CD14-positive monocyte (primary cell): ENCODE results near the gene TMEM234. TPM values are rescaled to one million over a fixed set of nuclear protein-coding genes. Genes with fewer than 3 reads are reported as not detected.

ENCODE experiments used
- DNase-seq, 3 donors: peaks; one replicate each; pipeline ENCODE4 v3.0.0-alpha.2; 2011 to 2022
- H2AFZ ChIP-seq: 2 replicates; pipeline ENCODE4 v1.6.0; 2012; ENCODE audit warnings: mild to moderate bottlenecking, low read depth, low read length, inconsistent platforms; ENCODE audit not compliant: insufficient read depth, poor library complexity, severe bottlenecking
- H3K27ac ChIP-seq, 2 donors: 1 replicate in 1 of 2; 2 replicates in 1 of 2; pipeline ENCODE4 v1.5.1; 2012 to 2013; ENCODE audit warnings: low read length in 2 of 2, control low read depth in 1 of 2, inconsistent platforms in 1 of 2, low read depth in 1 of 2, mild to moderate bottlenecking in 1 of 2
- H3K27me3 ChIP-seq, 2 donors: one replicate each; pipeline versions ENCODE4 v1.6.0 to v1.6.1; 2011 to 2013; ENCODE audit warnings: low read length in 2 of 2; ENCODE audit not compliant: control insufficient read depth in 2 of 2, insufficient read depth in 2 of 2
- H3K36me3 ChIP-seq, 2 donors: replicated peaks in 1 of 2; 1 replicate in 1 of 2; 2 replicates in 1 of 2; pipeline versions ENCODE4 v1.5.1 to v1.6.1; 2012 to 2013; ENCODE audit warnings: low read length in 2 of 2, control low read depth in 1 of 2, inconsistent platforms in 1 of 2, mild to moderate bottlenecking in 1 of 2; ENCODE audit not compliant: insufficient read depth in 2 of 2, control insufficient read depth in 1 of 2
- H3K4me1 ChIP-seq, 2 donors: 1 replicate in 1 of 2; 2 replicates in 1 of 2; pipeline versions ENCODE4 v1.5.1 to v1.6.1; 2012 to 2013; ENCODE audit warnings: low read length in 2 of 2, control low read depth in 1 of 2, inconsistent platforms in 1 of 2, mild to moderate bottlenecking in 1 of 2, moderate library complexity in 1 of 2; ENCODE audit not compliant: insufficient read depth in 2 of 2, control insufficient read depth in 1 of 2
- H3K4me2 ChIP-seq: replicated peaks from 2 replicates; pipeline ENCODE3; 2012; ENCODE audit warnings: low read length, moderate library complexity, mild to moderate bottlenecking; ENCODE audit not compliant: poor library complexity, severe bottlenecking; ENCODE audit errors: extremely low read depth
- H3K4me3 ChIP-seq, 3 experiments: fragments of 200-600 bp in 1 of 3; sonication (generic) in 1 of 3; replicated peaks in 1 of 3; 1 replicate in 2 of 3; 2 replicates in 1 of 3; pipeline ENCODE4 v1.5.1; 2011 to 2013; ENCODE audit warnings: low read length in 3 of 3, mild to moderate bottlenecking in 3 of 3, control low read depth in 2 of 3, low read depth in 2 of 3, inconsistent platforms in 1 of 3, moderate library complexity in 1 of 3
- H3K79me2 ChIP-seq: 2 replicates; pipeline ENCODE4 v1.6.0; 2012; ENCODE audit warnings: mild to moderate bottlenecking, control low read depth, inconsistent platforms, low read length, moderate library complexity; ENCODE audit not compliant: insufficient read depth
- H3K9ac ChIP-seq: 2 replicates; pipeline ENCODE4 v1.6.0; 2017; ENCODE audit warnings: low read length, mild to moderate bottlenecking; ENCODE audit not compliant: insufficient read depth, poor library complexity, severe bottlenecking
- H3K9me3 ChIP-seq, 2 donors: replicated peaks in 1 of 2; 1 replicate in 1 of 2; 2 replicates in 1 of 2; pipeline versions ENCODE4 v1.5.1 to v1.6.1; 2012 to 2013; ENCODE audit warnings: low read length in 2 of 2, control low read depth in 1 of 2; ENCODE audit not compliant: control insufficient read depth in 1 of 2, insufficient read depth in 1 of 2
- H4K20me1 ChIP-seq: 2 replicates; pipeline ENCODE4 v1.6.0; 2012; ENCODE audit warnings: mild to moderate bottlenecking, low read length, control low read depth, moderate library complexity; ENCODE audit not compliant: insufficient read depth
- H3K27ac Mint-ChIP-seq, 7 donors: one replicate each; pipeline ENCODE4 v1.8.0; 2020; ENCODE audit warnings: mild to moderate bottlenecking in 7 of 7, mixed read lengths in 7 of 7, moderate library complexity in 6 of 7, inconsistent platforms in 2 of 7
- H3K27me3 Mint-ChIP-seq, 3 donors: one replicate each; pipeline ENCODE4 v1.8.0; 2021 to 2022; ENCODE audit warnings: low read depth in 3 of 3, mild to moderate bottlenecking in 3 of 3, mixed read lengths in 3 of 3, moderate library complexity in 3 of 3, inconsistent platforms in 1 of 3
- H3K36me3 Mint-ChIP-seq, 2 donors: one replicate each; pipeline ENCODE4 v1.8.0; 2020; ENCODE audit warnings: mixed read lengths in 2 of 2, inconsistent platforms in 1 of 2, mild to moderate bottlenecking in 1 of 2
- H3K4me1 Mint-ChIP-seq: one replicate; pipeline ENCODE4 v1.8.0; 2020; ENCODE audit warnings: mild to moderate bottlenecking, mixed read lengths
- H3K4me3 Mint-ChIP-seq, 2 donors: one replicate each; pipeline ENCODE4 v1.8.0; 2020; ENCODE audit warnings: mild to moderate bottlenecking in 2 of 2, mixed read lengths in 2 of 2, moderate library complexity in 1 of 2
- H3K9me3 Mint-ChIP-seq, 7 donors: one replicate each; pipeline ENCODE4 v1.8.0; 2020 to 2022; ENCODE audit warnings: mixed read lengths in 7 of 7, mild to moderate bottlenecking in 6 of 7, moderate library complexity in 6 of 7, inconsistent platforms in 2 of 7
- WGBS: methylation state at CpG from one replicate; pipeline ENCODE4 v1.1.5; 2013; ENCODE audit warnings: missing lambda C conversion rate; ENCODE audit not compliant: insufficient coverage; 5-methylcytosine and 5-hydroxymethylcytosine counted together
- intact Hi-C, 2 donors: fragments of 100-400 bp; cut with micrococcal nuclease; formaldehyde crosslinking; loops; one replicate each; pipeline versions ENCODE4 v1.15.0 to v1.15.1; 2023
- polyA plus RNA-seq, 3 donors: library from polyadenylated mRNA; depleted of rRNA in 1 of 3; unstranded in 2 of 3; stranded (reverse) in 1 of 3; fragments of 300-500 nt in 2 of 3; fragments of >200 nt in 1 of 3; fragmentation: Illumina TruSeq in 2 of 3; gene quantifications; 1 replicate in 2 of 3; 2 replicates in 1 of 3; pipeline ENCODE4 v1.2.3, GENCODE V29; 2012 to 2021
- TF ChIP-seq, protein P1 (sequence below): fragments of 200-600 bp; IDR thresholded peaks from one replicate; pipeline ENCODE4 v1.8.0; 2022; ENCODE audit warnings: antibody characterized with exemption, mild to moderate bottlenecking

The TMEM234 gene
- polyA plus RNA-seq, 3 donors = 12.8 to 22.0 (median 14.5) TPM

- WGBS = 12% methylated on average over 8 of the region's 9 CpGs
- Mint-ChIP-seq H3K36me3 (peaks cover 0 to 2% of the 10 kb centered on the region in 2 donors), H3K9me3 (peaks cover 0 to 4% (median 0%) of the 10 kb centered on the region in 7 donors), H3K27me3 (peaks cover 16 to 37% (median 19%) of the 10 kb centered on the region in 3 donors), H3K4me3 (no peak overlapping the region), H3K4me1 (peaks cover 26% of the 10 kb centered on the region), H3K27ac (peak overlapping the region in 1 of 7 donors; percentile 69)
- H4K20me1 ChIP-seq = no peaks in the 10 kb centered on the region
- no peaks in the 10 kb centered on the region for H3K79me2 ChIP-seq
- intact Hi-C loops = no loop called here
- H3K27ac ChIP-seq = no peak overlapping the region
- H3K27me3 ChIP-seq = peaks cover 0 to 15% of the 10 kb centered on the region in 2 donors
- no peaks in the 10 kb centered on the region for H3K9me3 ChIP-seq
- TF ChIP-seq, protein P1, sequence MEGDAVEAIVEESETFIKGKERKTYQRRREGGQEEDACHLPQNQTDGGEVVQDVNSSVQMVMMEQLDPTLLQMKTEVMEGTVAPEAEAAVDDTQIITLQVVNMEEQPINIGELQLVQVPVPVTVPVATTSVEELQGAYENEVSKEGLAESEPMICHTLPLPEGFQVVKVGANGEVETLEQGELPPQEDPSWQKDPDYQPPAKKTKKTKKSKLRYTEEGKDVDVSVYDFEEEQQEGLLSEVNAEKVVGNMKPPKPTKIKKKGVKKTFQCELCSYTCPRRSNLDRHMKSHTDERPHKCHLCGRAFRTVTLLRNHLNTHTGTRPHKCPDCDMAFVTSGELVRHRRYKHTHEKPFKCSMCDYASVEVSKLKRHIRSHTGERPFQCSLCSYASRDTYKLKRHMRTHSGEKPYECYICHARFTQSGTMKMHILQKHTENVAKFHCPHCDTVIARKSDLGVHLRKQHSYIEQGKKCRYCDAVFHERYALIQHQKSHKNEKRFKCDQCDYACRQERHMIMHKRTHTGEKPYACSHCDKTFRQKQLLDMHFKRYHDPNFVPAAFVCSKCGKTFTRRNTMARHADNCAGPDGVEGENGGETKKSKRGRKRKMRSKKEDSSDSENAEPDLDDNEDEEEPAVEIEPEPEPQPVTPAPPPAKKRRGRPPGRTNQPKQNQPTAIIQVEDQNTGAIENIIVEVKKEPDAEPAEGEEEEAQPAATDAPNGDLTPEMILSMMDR = no peak
- peaks cover 13 to 25% of the 10 kb centered on the region in 2 donors for H3K4me1 ChIP-seq
- H2AFZ ChIP-seq = peak overlapping the region; percentile 35
- H3K4me2 ChIP-seq = no peak overlapping the region
- H3K4me3 ChIP-seq = no peak overlapping the region
- peak in 1 of 3 donors; percentile 16 for DNase-seq
- no peaks in the 10 kb centered on the region for H3K36me3 ChIP-seq
- H3K9ac ChIP-seq = no peak overlapping the region
Measured at GRCh38 chr1:32249831-32250525, 27.8 kb upstream of the TMEM234 start.

- H3K79me2 ChIP-seq = no peaks in the 10 kb centered on the region
- Mint-ChIP-seq H3K4me1 (peaks cover 26% of the 10 kb centered on the region), H3K4me3 (peak overlapping the region in 1 of 2 donors; percentile 72), H3K27me3 (peaks cover 14 to 37% (median 19%) of the 10 kb centered on the region in 3 donors), H3K27ac (peak overlapping the region in 2 of 7 donors; percentile 62 to 70), H3K9me3 (peaks cover 0 to 4% (median 0%) of the 10 kb centered on the region in 7 donors), H3K36me3 (peaks cover 0 to 2% of the 10 kb centered on the region in 2 donors)
- intact Hi-C loops = no loop called here
- DNase-seq = peak; percentile 61 to 74 (median 73)
- no peaks in the 10 kb centered on the region for H3K9me3 ChIP-seq
- H3K27ac ChIP-seq = no peak overlapping the region
- H2AFZ ChIP-seq = peak overlapping the region; percentile 70
- H4K20me1 ChIP-seq = no peaks in the 10 kb centered on the region
- peak overlapping the region; percentile 49 for H3K4me2 ChIP-seq
- WGBS = 2% methylated on average over 19 of the region's 31 CpGs
- H3K36me3 ChIP-seq = no peaks in the 10 kb centered on the region
- H3K9ac ChIP-seq = peak overlapping the region; percentile 15
- TF ChIP-seq, protein P1 = peak; percentile 89
- peaks cover 13 to 25% of the 10 kb centered on the region in 2 donors for H3K4me1 ChIP-seq
- peak overlapping the region in 1 of 3 experiments; percentile 8 for H3K4me3 ChIP-seq
- peaks cover 0 to 15% of the 10 kb centered on the region in 2 donors for H3K27me3 ChIP-seq
Measured at GRCh38 chr1:32247983-32248889, 26.1 kb upstream of the TMEM234 start.
